Nephron progenitor cell (in vitro differentiated cells): Measurements from ENCODE around the gene UNCX.
"Not testable (repeated sequence)": the region's sequence is repeated elsewhere in the genome, so short reads cannot be mapped to it uniquely, and the experiment has no call there.

Experiments used
- DNase-seq: peaks from one replicate; pipeline ENCODE4 v3.0.0; 2021
- H3K27ac Mint-ChIP-seq: 2 replicates; pipeline ENCODE4 v1.8.0; 2021; ENCODE audit warnings: mild to moderate bottlenecking, moderate library complexity, mixed read lengths
- H3K27me3 Mint-ChIP-seq: 2 replicates; pipeline ENCODE4 v1.8.0; 2021; ENCODE audit warnings: mild to moderate bottlenecking, low read depth, mixed read lengths; ENCODE audit not compliant: poor library complexity
- H3K36me3 Mint-ChIP-seq: 2 replicates; pipeline ENCODE4 v1.8.0; 2021; ENCODE audit warnings: low read depth, mixed read lengths
- H3K4me1 Mint-ChIP-seq: 2 replicates; pipeline ENCODE4 v1.8.0; 2021; ENCODE audit warnings: mixed read lengths
- H3K4me3 Mint-ChIP-seq: 2 replicates; pipeline ENCODE4 v1.8.0; 2021; ENCODE audit warnings: mild to moderate bottlenecking, moderate library complexity, mixed read lengths
- H3K9me3 Mint-ChIP-seq: 2 replicates; pipeline ENCODE4 v1.8.0; 2021; ENCODE audit warnings: mild to moderate bottlenecking, moderate library complexity, mixed read lengths
- CTCF ChIP-seq: fragments of 200-600 bp; sonication (generic); IDR thresholded peaks from 2 replicates; pipeline ENCODE4 v1.5.0; 2021; ENCODE audit warnings: antibody characterized with exemption

The UNCX gene

GRCh38 chr7:1204460-1205140 is 28.1 kb upstream of the UNCX start:
- Mint-ChIP-seq H3K4me3 (no peak overlapping the region), H3K36me3 (no peaks in the 10 kb centered on the region), H3K27me3 (peaks cover 17% of the 10 kb centered on the region), H3K27ac (peak overlapping the region; percentile 19), H3K9me3 (no peaks in the 10 kb centered on the region), H3K4me1 (peaks cover 19% of the 10 kb centered on the region)
- no peak for DNase-seq
- TF ChIP-seq CTCF, result no peak

- Mint-ChIP-seq H3K27me3 (peaks cover 19% of the 10 kb centered on the region), H3K4me1 (peaks cover 28% of the 10 kb centered on the region)
- not testable (repeated sequence) for H3K27ac Mint-ChIP-seq, H3K9me3 Mint-ChIP-seq, H3K36me3 Mint-ChIP-seq, H3K4me3 Mint-ChIP-seq, DNase-seq
Measured at GRCh38 chr7:1205742-1206141, 26.9 kb upstream of the UNCX start.

- no peak for DNase-seq
- no peaks in the 10 kb centered on the region for H3K36me3 Mint-ChIP-seq
- peaks cover 27% of the 10 kb centered on the region for H3K4me1 Mint-ChIP-seq
- TF ChIP-seq CTCF, result no peak
- H3K9me3 Mint-ChIP-seq, result no peaks in the 10 kb centered on the region
- peaks cover 36% of the 10 kb centered on the region for H3K27me3 Mint-ChIP-seq
- no peak overlapping the region for H3K4me3 Mint-ChIP-seq
- peak overlapping the region; percentile 67 for H3K27ac Mint-ChIP-seq
Measured at GRCh38 chr7:1209097-1209496, 23.6 kb upstream of the UNCX start.

- no peaks in the 10 kb centered on the region for H3K36me3 Mint-ChIP-seq
Measured at GRCh38 chr7:1210321-1210978, 22.2 kb upstream of the UNCX start.

GRCh38 chr7:1210979-1211608 is 21.6 kb upstream of the UNCX start:
- peaks cover 27% of the 10 kb centered on the region for H3K4me1 Mint-ChIP-seq
- peaks cover 47% of the 10 kb centered on the region for H3K27me3 Mint-ChIP-seq

More at GRCh38 chr7:1210321-1210978, 22.2 kb upstream of the UNCX start:
- peaks cover 27% of the 10 kb centered on the region for H3K4me1 Mint-ChIP-seq
- H3K4me3 Mint-ChIP-seq, result peak overlapping the region; percentile 56
- no peak overlapping the region for H3K27ac Mint-ChIP-seq
- TF ChIP-seq CTCF, result no peak
- no peaks in the 10 kb centered on the region for H3K9me3 Mint-ChIP-seq
- no peak for DNase-seq
- H3K27me3 Mint-ChIP-seq, result peaks cover 43% of the 10 kb centered on the region

More at GRCh38 chr7:1210979-1211608, 21.6 kb upstream of the UNCX start:
- no peak for TF ChIP-seq CTCF
- H3K36me3 Mint-ChIP-seq, result no peaks in the 10 kb centered on the region
- H3K27ac Mint-ChIP-seq, result no peak overlapping the region
- peak; percentile 24 for DNase-seq
- no peak overlapping the region for H3K4me3 Mint-ChIP-seq
- no peaks in the 10 kb centered on the region for H3K9me3 Mint-ChIP-seq
